Right lobe of liver (tissue), 6 donors: Measurements from ENCODE around the gene MYO5B. TPM values are rescaled to one million over a fixed set of nuclear protein-coding genes. Genes with fewer than 3 reads are reported as not detected.
"Not testable (repeated sequence)": the region's sequence is repeated elsewhere in the genome, so short reads cannot be mapped to it uniquely, and the experiment has no call there.

Experiments used
- ATAC-seq, 4 donors: fragments of 200-7000 bp; cut with Tn5 transposase; one replicate each; pipeline ENCODE4 v1.9.1; 2020; ENCODE audit warnings: mild to moderate bottlenecking in 4 of 4, moderate library complexity in 4 of 4
- DNase-seq, 3 donors: peaks; one replicate each; pipeline ENCODE4 v3.0.0-alpha.2; 2020
- H3K27ac ChIP-seq, 3 donors: fragments of 200-600 bp; one replicate each; pipeline ENCODE4 v1.8.0; 2022
- H3K27me3 ChIP-seq, 2 donors: fragments of 200-600 bp; one replicate each; pipeline ENCODE4 v1.8.0; 2022
- H3K36me3 ChIP-seq, 4 donors: fragments of 200-600 bp; sonication (generic) in 1 of 4; one replicate each; pipeline versions ENCODE4 v1.5.1 to v1.8.0; 2017 to 2022; ENCODE audit warnings: control low read depth in 1 of 4
- H3K4me1 ChIP-seq, 4 donors: fragments of 200-600 bp; sonication (generic) in 1 of 4; one replicate each; pipeline versions ENCODE4 v1.5.1 to v1.8.0; 2017 to 2022; ENCODE audit warnings: control low read depth in 1 of 4
- H3K4me3 ChIP-seq, 3 donors: fragments of 200-600 bp; one replicate each; pipeline ENCODE4 v1.8.0; 2022
- H3K9me3 ChIP-seq, 4 donors: fragments of 200-600 bp; sonication (generic) in 1 of 4; one replicate each; pipeline versions ENCODE4 v1.5.1 to v1.8.0; 2017 to 2022; ENCODE audit warnings: control low read depth in 1 of 4
- POLR2A ChIP-seq: fragments of 450-650 bp; IDR thresholded peaks from one replicate; pipeline ENCODE4 v1.6.1; 2017; ENCODE audit warnings: antibody characterized with exemption, mild to moderate bottlenecking
- WGBS: methylation state at CpG from one replicate; pipeline ENCODE4 v1.1.6; 2018; ENCODE audit warnings: low coverage, low lambda C conversion rate; ENCODE audit not compliant: insufficient coverage; ENCODE audit errors: missing lambda C conversion rate; 5-methylcytosine and 5-hydroxymethylcytosine counted together
- intact Hi-C, 2 donors: fragments of 100-400 bp; cut with DNase I; formaldehyde crosslinking; loops; one replicate each; pipeline versions ENCODE4 v1.11.2 to v1.14.1; 2022
- microRNA-seq, 2 donors: library from miRNA; unstranded; fragments of <30 nt; microRNA quantifications; one replicate each; pipeline ENCODE4, GENCODE V29; 2019 to 2020
- small RNA-seq, 2 experiments: library from RNA; depleted of rRNA; stranded (forward); fragments of <200 nt; gene quantifications; one replicate each; pipeline ENCODE3, GENCODE V24; 2016
- total RNA-seq, 6 experiments: library from RNA; depleted of rRNA in 2 of 6; stranded (reverse); fragments of >200 nt in 2 of 6; fragmentation: NEBNext Ultra II Directional in 3 of 6; extraction: Animal tissue kit (Norgen Biotek cat#: 25700) in 3 of 6; gene quantifications; one replicate each; pipeline versions ENCODE4 v1.1.0 to v1.2.4, GENCODE V29; 2016 to 2023
- TF ChIP-seq, protein P1 (sequence below), 4 donors: fragments of 200-600 bp in 3 of 4; fragments of 450-650 bp in 1 of 4; IDR thresholded peaks; one replicate each; pipeline versions ENCODE4 v1.5.1 to v1.8.0; 2016 to 2022; ENCODE audit warnings: antibody characterized with exemption in 4 of 4, mild to moderate bottlenecking in 2 of 4
- donor health status: DM: no; HTN: yes; CAD: no.
- donor health status: DM: no; HTN: no; CAD: no.
- donor health status: DM: no; HTN: no; CAD: no.
- donor health status: DM: no; HTN: yes; CAD: no.
- donor health status: DM: no; HTN: yes; CAD: no.

MYO5B gene
- total RNA-seq, 6 experiments from 2014 or later = 13.4 to 25.1 (median 16.6) TPM

DNA sequence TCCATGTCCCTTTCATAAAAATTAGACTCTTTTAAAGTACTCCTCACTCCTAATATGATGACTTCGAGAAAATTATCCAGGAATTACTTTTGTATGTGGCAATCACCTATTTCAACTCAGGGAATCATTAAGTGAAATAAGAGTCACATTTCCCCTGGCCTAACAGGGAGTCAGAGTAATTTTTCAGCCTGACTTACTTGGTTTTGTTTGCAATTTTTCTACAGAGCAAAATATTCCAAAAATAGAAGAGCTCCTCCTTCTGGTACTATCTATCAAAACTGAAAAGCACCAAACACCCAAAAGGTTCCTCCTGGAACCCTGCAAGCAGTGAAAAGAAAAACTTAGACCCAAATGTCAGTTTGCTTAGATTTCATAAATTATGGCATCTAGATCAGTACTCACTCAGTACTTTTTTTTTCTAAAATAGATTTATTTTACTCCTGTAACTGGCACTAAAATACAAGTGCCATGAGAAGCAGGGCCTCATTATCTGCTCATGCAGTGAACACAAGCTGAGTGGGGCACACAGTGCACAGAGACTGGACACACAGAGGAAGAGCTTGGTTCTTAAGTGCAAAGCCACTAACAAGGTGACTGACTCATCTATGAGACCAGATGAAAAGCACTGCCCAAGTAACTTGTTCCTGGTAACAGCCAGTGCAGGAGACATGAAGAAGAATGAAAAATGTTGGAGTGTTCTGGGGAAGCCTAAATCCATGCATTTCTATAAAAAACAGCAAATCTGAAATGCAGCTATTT, 410.3 kb downstream of the MYO5B start:
- Histone ChIP-seq H3K27me3 (no peaks in the 10 kb centered on the region), H3K9me3 (no peaks in the 10 kb centered on the region), H3K4me3 (no peak overlapping the region), H3K27ac (no peak overlapping the region), H3K36me3 (peaks cover 7 to 65% (median 45%) of the 10 kb centered on the region in 4 donors), H3K4me1 (peaks cover 0 to 21% (median 10%) of the 10 kb centered on the region in 4 donors)
- intact Hi-C loops = no loop called here
- WGBS = 16% methylated on average over 1 of the region's 1 CpG
- peak in 2 of 4 donors; percentile 15 to 45 for ATAC-seq
- no peak for DNase-seq
- TF ChIP-seq, protein P1, sequence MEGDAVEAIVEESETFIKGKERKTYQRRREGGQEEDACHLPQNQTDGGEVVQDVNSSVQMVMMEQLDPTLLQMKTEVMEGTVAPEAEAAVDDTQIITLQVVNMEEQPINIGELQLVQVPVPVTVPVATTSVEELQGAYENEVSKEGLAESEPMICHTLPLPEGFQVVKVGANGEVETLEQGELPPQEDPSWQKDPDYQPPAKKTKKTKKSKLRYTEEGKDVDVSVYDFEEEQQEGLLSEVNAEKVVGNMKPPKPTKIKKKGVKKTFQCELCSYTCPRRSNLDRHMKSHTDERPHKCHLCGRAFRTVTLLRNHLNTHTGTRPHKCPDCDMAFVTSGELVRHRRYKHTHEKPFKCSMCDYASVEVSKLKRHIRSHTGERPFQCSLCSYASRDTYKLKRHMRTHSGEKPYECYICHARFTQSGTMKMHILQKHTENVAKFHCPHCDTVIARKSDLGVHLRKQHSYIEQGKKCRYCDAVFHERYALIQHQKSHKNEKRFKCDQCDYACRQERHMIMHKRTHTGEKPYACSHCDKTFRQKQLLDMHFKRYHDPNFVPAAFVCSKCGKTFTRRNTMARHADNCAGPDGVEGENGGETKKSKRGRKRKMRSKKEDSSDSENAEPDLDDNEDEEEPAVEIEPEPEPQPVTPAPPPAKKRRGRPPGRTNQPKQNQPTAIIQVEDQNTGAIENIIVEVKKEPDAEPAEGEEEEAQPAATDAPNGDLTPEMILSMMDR (IDR thresholded peaks at IDR 0.05) = peak; percentile 20 to 36 (median 36)
- no peak for TF ChIP-seq POLR2A

DNA sequence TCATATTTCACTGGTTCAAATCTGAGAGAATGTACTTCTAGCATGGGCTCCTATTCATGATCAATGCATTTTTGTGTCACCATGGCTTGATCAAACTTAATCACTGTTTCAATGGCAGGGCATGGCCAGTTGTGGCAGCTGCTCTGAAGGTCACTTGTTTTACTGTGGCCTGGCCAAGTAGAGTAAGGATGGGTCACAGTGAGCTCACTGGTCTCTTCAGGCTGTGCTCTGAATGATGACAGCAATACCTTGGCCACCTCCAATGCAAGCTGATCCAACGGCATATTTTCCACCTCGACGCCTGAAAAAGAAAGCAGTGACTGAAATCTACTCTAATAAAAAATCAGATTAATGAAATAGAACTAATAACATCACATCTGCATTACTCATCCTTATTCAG, 411.3 kb downstream of the MYO5B start:
- peak in 3 of 4 donors; percentile 19 to 50 (median 39) for ATAC-seq
- intact Hi-C loops, H3K27me3 ChIP-seq, DNase-seq, H3K4me3 ChIP-seq, H3K9me3 ChIP-seq, H3K27ac ChIP-seq: not testable (repeated sequence)
- WGBS = 34% methylated on average over 3 of the region's 3 CpGs
- Histone ChIP-seq H3K4me1 (peaks cover 0 to 13% (median 5%) of the 10 kb centered on the region in 4 donors), H3K36me3 (peaks cover 7 to 64% (median 45%) of the 10 kb centered on the region in 4 donors)

DNA sequence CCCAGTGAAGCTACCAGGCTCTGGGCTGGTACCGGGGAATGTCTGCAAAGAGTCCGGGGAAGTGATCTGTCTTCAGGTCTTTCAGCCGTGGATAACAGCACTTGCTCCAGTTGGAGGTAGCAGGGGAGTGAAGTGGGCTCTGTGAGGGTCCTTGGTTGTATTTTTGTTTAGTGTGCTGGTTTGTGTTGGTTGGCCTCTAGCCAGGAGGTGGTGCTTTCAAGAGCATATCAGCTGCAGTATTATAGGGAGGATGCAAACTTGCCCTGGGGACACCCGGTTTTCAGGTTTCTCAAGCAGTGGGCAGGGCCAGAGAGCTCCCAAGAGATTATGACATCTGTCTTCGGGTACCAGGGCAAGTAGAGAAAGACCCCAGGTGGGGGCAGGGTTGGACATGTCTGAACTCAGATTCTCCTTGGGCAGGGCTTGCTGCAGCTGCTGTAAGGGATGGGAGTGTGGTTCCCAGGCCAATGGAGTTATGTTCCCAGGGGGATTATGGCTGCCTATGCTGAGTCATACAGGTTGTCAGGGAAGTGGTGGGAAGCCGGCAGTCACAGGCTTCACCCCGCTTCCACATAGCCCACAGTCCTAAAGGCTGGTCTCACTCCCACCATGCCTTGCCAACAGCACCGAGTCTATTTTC, 416.0 kb downstream of the MYO5B start:
- no peak overlapping the region for H3K27ac ChIP-seq
- H3K9me3 ChIP-seq = no peaks in the 10 kb centered on the region
- WGBS = 82% methylated on average over 2 of the region's 8 CpGs
- DNase-seq (no peak), ATAC-seq (peak in 1 of 4 donors; percentile 46)
- intact Hi-C loops = no loop called here
- H3K4me1 ChIP-seq = no peaks in the 10 kb centered on the region
- no peak overlapping the region for H3K4me3 ChIP-seq
- TF ChIP-seq, protein P1 (IDR thresholded peaks at IDR 0.05) = no peak
- TF ChIP-seq POLR2A = no peak
- no peaks in the 10 kb centered on the region for H3K27me3 ChIP-seq
- H3K36me3 ChIP-seq = peaks cover 4 to 28% (median 21%) of the 10 kb centered on the region in 4 donors

Small RNA genes lying within 50 kb of the gene (microRNA-seq; reads per million reads assigned to microRNA genes)
- 0 reads per million in 2 donors for gene MIR4320

Small RNA genes lying within 50 kb of the gene (small RNA-seq; reads per million reads assigned to genes)
- gene RF00019 = 0 reads per million in 2 experiments
- gene RF00283 = 0 reads per million in 2 experiments
- gene RN7SL310P = 0 reads per million in 2 experiments
- 0 reads per million in 2 experiments for gene RNA5SP457
- gene SCARNA17 = 0 reads per million in 2 experiments

Other genes starting within 250 kb of the MYO5B start
- gene CFAP53, start 71.3 kb upstream of the MYO5B start, total RNA-seq = under 1 TPM in 3 of 6 experiments, not detected in 3; 0.13 to 0.17 (median 0.14) TPM
- 10 to 100 TPM; 29.7 to 32.4 (median 30.7) TPM for gene MBD1, start 86.4 kb upstream of the MYO5B start, total RNA-seq
- 10 to 100 TPM; 16.4 to 34.9 (median 26.1) TPM for gene CXXC1, start 92.5 kb upstream of the MYO5B start, total RNA-seq
- gene SKA1, start 179.9 kb upstream of the MYO5B start, total RNA-seq = 1 to 10 TPM in 2 of 6 experiments, under 1 TPM in 3, not detected in 1; 0.15 to 1.5 (median 0.75) TPM